ENCODE results near the gene PHLDB1. TPM values are rescaled to one million over a fixed set of nuclear protein-coding genes. Genes with fewer than 3 reads are reported as not detected.

The PHLDB1 gene
- total and polyA plus RNA-seq, 2 of the 8 experiments (the other 6 are each of a cell fraction or from before 2014, with no cell fraction given): 53.9 to 74.8 TPM

GRCh38 chr11:118638726-118639125 is 31.3 kb downstream of the PHLDB1 start:
- Histone ChIP-seq H2BK5ac (ENCODE audit: low read depth, low read length) (no peak overlapping the region), H3K36me3 (ENCODE audit: control insufficient read depth in 2 of 4, insufficient read depth in 4 of 4, low read length in 3 of 4) (peaks cover 7 to 58% (median 23%) of the 10 kb centered on the region in 4 experiments), H3K79me2 (ENCODE audit: control insufficient read depth in 1 of 2, insufficient read depth in 2 of 2, low read length in 2 of 2) (no peaks in the 10 kb centered on the region), H3K4me3 (ENCODE audit: extremely low read depth in 1 of 4, insufficient read depth in 2 of 4, low read depth in 3 of 4, low read length in 4 of 4) (no peak overlapping the region), H2BK120ac (replicated peaks; ENCODE audit: low read depth, low read length) (no peak overlapping the region), H3K4me2 (ENCODE audit: insufficient read depth in 1 of 2, low read depth in 2 of 2, low read length in 2 of 2) (no peak overlapping the region), H3K56ac (replicated peaks; ENCODE audit: insufficient read length, low read depth, low read length) (no peak overlapping the region), H3K4ac (replicated peaks; ENCODE audit: insufficient read length, low read depth, low read length) (no peak overlapping the region), H4K91ac (replicated peaks; ENCODE audit: insufficient read length, low read length) (no peak overlapping the region), H3K9ac (replicated peaks in 1 of 4; ENCODE audit: extremely low read depth in 1 of 4, low read depth in 3 of 4, low read length in 3 of 4) (no peak overlapping the region), H2BK12ac (ENCODE audit: low read depth, low read length) (no peak overlapping the region), H3K23ac (ENCODE audit: insufficient read length) (no peak overlapping the region), H4K8ac (ENCODE audit: extremely low read depth, insufficient read depth, low read length) (no peak overlapping the region), H3K27ac (ENCODE audit: low read depth, low read length) (no peak overlapping the region), H4K20me1 (replicated peaks in 1 of 2; ENCODE audit: control insufficient read depth in 1 of 2, insufficient read depth in 2 of 2, low read length in 2 of 2) (peaks cover 2 to 10% of the 10 kb centered on the region in 2 experiments), H2AK5ac (ENCODE audit: low read depth, low read length) (no peak overlapping the region), H4K5ac (ENCODE audit: insufficient read length, low read depth, low read length) (no peak overlapping the region), H3K18ac (ENCODE audit: extremely low read depth, low read length) (no peak overlapping the region), H3K4me1 (replicated peaks in 1 of 4; ENCODE audit: control insufficient read depth in 3 of 4, insufficient read depth in 4 of 4, low read length in 3 of 4) (peaks cover 16 to 20% (median 18%) of the 10 kb centered on the region in 4 experiments), H3K14ac (ENCODE audit: insufficient read length) (no peak overlapping the region), H3K79me1 (ENCODE audit: low read depth, low read length) (peaks cover 4% of the 10 kb centered on the region; the same call in 1 of the 2 replicates), H2BK15ac (ENCODE audit: low read length) (no peak overlapping the region), H2BK20ac (ENCODE audit: low read length) (no peak overlapping the region), H3K23me2 (ENCODE audit: low read depth, low read length) (peaks cover 6% of the 10 kb centered on the region; the same call in 1 of the 2 replicates), H3K27me3 (replicated peaks in 1 of 4; ENCODE audit: control insufficient read depth in 3 of 4, extremely low read depth in 1 of 4, insufficient read depth in 3 of 4, low read length in 3 of 4) (no peaks in the 10 kb centered on the region), H3K9me3 (ENCODE audit: insufficient read depth in 2 of 2, low read depth in 1 of 2, low read length in 1 of 2) (no peaks in the 10 kb centered on the region), H2AFZ (ENCODE audit: low read length) (no peak overlapping the region)
- TF ChIP-seq HDAC6 (IDR thresholded peaks at IDR 0.05; ENCODE audit: low read depth, low read length) (no peak), KDM4A (IDR thresholded peaks at IDR 0.05; ENCODE audit: low read depth, low read length, severe bottlenecking) (no peak), CEBPB (IDR thresholded peaks at IDR 0.05; ENCODE audit: low read depth, low read length) (no peak), CBX5 (IDR thresholded peaks at IDR 0.05; ENCODE audit: low read depth, low read length) (no peak), EP300 (IDR thresholded peaks at IDR 0.05; ENCODE audit: borderline replicate concordance in 1 of 2, low read depth in 2 of 2, low read length in 2 of 2) (no peak)
- DNase-seq (ENCODE audit: low read depth in 1 of 2, low spot score in 2 of 2) (no peak), FAIRE-seq (no peak)
- 92% methylated on average over 6 of the region's 6 CpGs; no CpG with 5 or more reads in 1 of the 2 experiments for WGBS, 2 experiments (ENCODE audit: extremely low coverage in 1 of 2, insufficient coverage in 1 of 2, insufficient read length in 1 of 2, insufficient replicate concordance in 2 of 2, low coverage in 1 of 2, low lambda C conversion rate in 2 of 2, missing lambda C conversion rate in 1 of 2)
- ChIA-PET POLR2A (ENCODE audit: partially characterized antibody) (interaction anchor here (1.1 to 25.8 kb wide), 3 partner anchors 19 to 44 kb away, joined by 3 to 574 read pairs (median 271); partner anchors contain the start of gene PHLDB1), CTCF (ENCODE audit: partially characterized antibody) (interaction anchor here (0.6 to 19.1 kb wide), 6 partner anchors 9 to 278 kb away, joined by 3 to 435 read pairs (median 4); partner anchors contain the start of gene PHLDB1)

Data from H1 (cell line).